22Rv1 (cell line): ENCODE measurements around the gene ZNF214.

Experiments
- ZFX ChIP-seq: fragments of 450-650 bp; IDR thresholded peaks from 2 replicates; pipeline ENCODE4 v1.6.1; 2017; ENCODE audit warnings: antibody characterized with exemption, borderline replicate concordance
- TF ChIP-seq, protein P1 (sequence below): fragments of 450-650 bp; IDR thresholded peaks from 2 replicates; pipeline ENCODE4 v1.5.1; 2017; ENCODE audit warnings: mild to moderate bottlenecking

DNA sequence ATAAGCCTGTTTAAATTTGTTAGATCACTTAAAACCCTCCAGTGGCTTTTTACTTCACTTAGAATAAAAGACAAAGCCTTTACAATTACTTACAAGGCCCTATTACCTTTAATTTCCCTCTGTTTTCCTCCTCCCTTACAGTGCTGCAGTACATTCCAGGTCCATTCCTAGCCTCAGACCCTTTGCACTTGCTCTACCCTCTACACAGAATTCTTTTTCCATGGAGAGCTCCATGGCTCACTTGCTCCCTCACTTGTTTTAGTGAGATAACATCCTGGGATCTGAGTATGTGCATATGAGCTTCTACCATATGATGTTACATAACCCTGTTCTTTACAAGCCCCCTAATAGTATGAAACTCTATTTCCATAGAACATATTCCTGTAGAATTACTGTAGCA, 24.4 kb downstream of the ZNF214 start:
- TF ChIP-seq, protein P1, sequence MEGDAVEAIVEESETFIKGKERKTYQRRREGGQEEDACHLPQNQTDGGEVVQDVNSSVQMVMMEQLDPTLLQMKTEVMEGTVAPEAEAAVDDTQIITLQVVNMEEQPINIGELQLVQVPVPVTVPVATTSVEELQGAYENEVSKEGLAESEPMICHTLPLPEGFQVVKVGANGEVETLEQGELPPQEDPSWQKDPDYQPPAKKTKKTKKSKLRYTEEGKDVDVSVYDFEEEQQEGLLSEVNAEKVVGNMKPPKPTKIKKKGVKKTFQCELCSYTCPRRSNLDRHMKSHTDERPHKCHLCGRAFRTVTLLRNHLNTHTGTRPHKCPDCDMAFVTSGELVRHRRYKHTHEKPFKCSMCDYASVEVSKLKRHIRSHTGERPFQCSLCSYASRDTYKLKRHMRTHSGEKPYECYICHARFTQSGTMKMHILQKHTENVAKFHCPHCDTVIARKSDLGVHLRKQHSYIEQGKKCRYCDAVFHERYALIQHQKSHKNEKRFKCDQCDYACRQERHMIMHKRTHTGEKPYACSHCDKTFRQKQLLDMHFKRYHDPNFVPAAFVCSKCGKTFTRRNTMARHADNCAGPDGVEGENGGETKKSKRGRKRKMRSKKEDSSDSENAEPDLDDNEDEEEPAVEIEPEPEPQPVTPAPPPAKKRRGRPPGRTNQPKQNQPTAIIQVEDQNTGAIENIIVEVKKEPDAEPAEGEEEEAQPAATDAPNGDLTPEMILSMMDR: no peak
- no peak for TF ChIP-seq ZFX
